ENCODE results near the gene TENT5A. TPM values are rescaled to one million over a fixed set of nuclear protein-coding genes. Genes with fewer than 3 reads are reported as not detected.

TENT5A gene
- total RNA-seq, 1 experiment from 2014 or later = 2.0 TPM

GRCh38 chr6:81700414-81700813 is 52.1 kb downstream of the TENT5A start:
- no peaks in the 10 kb centered on the region for H3K9me2 ChIP-seq (ENCODE audit: insufficient read depth)
- H3K27ac ChIP-seq = no peak overlapping the region
- no peaks in the 10 kb centered on the region for H3K9me3 ChIP-seq (ENCODE audit: insufficient read depth, low read depth)
- peaks cover 26% of the 10 kb centered on the region for H3K4me1 ChIP-seq (replicated peaks; ENCODE audit: insufficient read depth)
- H3K36me3 ChIP-seq (ENCODE audit: low read depth) = no peaks in the 10 kb centered on the region
- no peaks in the 10 kb centered on the region; the same call in 1 of the 2 replicates for H3F3A ChIP-seq (ENCODE audit: insufficient read depth, low read depth)
- H3K27me3 ChIP-seq (ENCODE audit: insufficient read depth, low read depth) = no peaks in the 10 kb centered on the region
- no TSS peak for BruUV-seq (replicated peaks)
- POLR2A ChIA-PET (ENCODE audit: unreplicated experiment) = no interaction called here
- no peaks in the 10 kb centered on the region for H4K20me1 ChIP-seq (ENCODE audit: insufficient read depth)
- no peak overlapping the region for H2AFZ ChIP-seq
- intact Hi-C loops (cut with micrococcal nuclease; ENCODE audit: unreplicated experiment) = no loop called here
- no peak overlapping the region for H3K4me2 ChIP-seq
- CTCF ChIA-PET = no interaction called here
- no peak overlapping the region for H3K4me3 ChIP-seq
- H3K79me2 ChIP-seq (ENCODE audit: low read depth) = no peaks in the 10 kb centered on the region
- no peak for TF ChIP-seq CTCF (conservative IDR thresholded peaks at IDR 0.05)
- TF ChIP-seq EZH2 (IDR thresholded peaks at IDR 0.05; ENCODE audit: low read depth) = no peak
- DNase-seq = no peak

GRCh38 chr6:81697559-81697958 is 54.9 kb downstream of the TENT5A start:
- Histone ChIP-seq H3K4me2 (no peak overlapping the region), H3K27me3 (ENCODE audit: insufficient read depth, low read depth) (no peaks in the 10 kb centered on the region), H3K4me3 (no peak overlapping the region), H3K79me2 (ENCODE audit: low read depth) (no peaks in the 10 kb centered on the region), H3K9me2 (ENCODE audit: insufficient read depth) (no peaks in the 10 kb centered on the region), H3K4me1 (replicated peaks; ENCODE audit: insufficient read depth) (peaks cover 26% of the 10 kb centered on the region), H3K36me3 (ENCODE audit: low read depth) (no peaks in the 10 kb centered on the region), H2AFZ (no peak overlapping the region), H3F3A (ENCODE audit: insufficient read depth, low read depth) (no peaks in the 10 kb centered on the region; the same call in 1 of the 2 replicates), H3K9me3 (ENCODE audit: insufficient read depth, low read depth) (no peaks in the 10 kb centered on the region), H3K27ac (no peak overlapping the region), H4K20me1 (ENCODE audit: insufficient read depth) (no peaks in the 10 kb centered on the region)
- peak in 1 of 2 experiments; percentile 10 for DNase-seq
- ChIA-PET POLR2A (ENCODE audit: unreplicated experiment) (no interaction called here), CTCF (no interaction called here)
- intact Hi-C loops (cut with micrococcal nuclease; ENCODE audit: unreplicated experiment) = loop anchor here (2.0 kb wide), 1 partner anchor 55 kb away; the partner anchor contains the start of gene TENT5A
- TF ChIP-seq EZH2 (IDR thresholded peaks at IDR 0.05; ENCODE audit: low read depth) (no peak), CTCF (conservative IDR thresholded peaks at IDR 0.05) (no peak)
- BruUV-seq (replicated peaks) = no TSS peak

GRCh38 chr6:81696524-81696923 is 56.0 kb downstream of the TENT5A start:
- Histone ChIP-seq H3K4me3 (no peak overlapping the region), H3K36me3 (ENCODE audit: low read depth) (no peaks in the 10 kb centered on the region), H3F3A (ENCODE audit: insufficient read depth, low read depth) (no peaks in the 10 kb centered on the region; the same call in 1 of the 2 replicates), H2AFZ (no peak overlapping the region), H3K79me2 (ENCODE audit: low read depth) (no peaks in the 10 kb centered on the region), H3K4me1 (replicated peaks; ENCODE audit: insufficient read depth) (peaks cover 26% of the 10 kb centered on the region), H4K20me1 (ENCODE audit: insufficient read depth) (no peaks in the 10 kb centered on the region), H3K9me3 (ENCODE audit: insufficient read depth, low read depth) (no peaks in the 10 kb centered on the region), H3K27ac (peak overlapping the region; percentile 52), H3K27me3 (ENCODE audit: insufficient read depth, low read depth) (no peaks in the 10 kb centered on the region), H3K4me2 (peak overlapping the region; percentile 57), H3K9me2 (ENCODE audit: insufficient read depth) (no peaks in the 10 kb centered on the region)
- ChIA-PET CTCF (no interaction called here), POLR2A (ENCODE audit: unreplicated experiment) (no interaction called here)
- no TSS peak for BruUV-seq (replicated peaks)
- no peak for TF ChIP-seq EZH2 (IDR thresholded peaks at IDR 0.05; ENCODE audit: low read depth)
- TF ChIP-seq CTCF (conservative IDR thresholded peaks at IDR 0.05) = no peak
- DNase-seq = peak; percentile 25 to 81
- intact Hi-C loops (cut with micrococcal nuclease; ENCODE audit: unreplicated experiment) = loop anchor here (2.0 kb wide), 1 partner anchor 56 kb away; the partner anchor contains the start of gene TENT5A

Measured in PC-9 (cell line).